Trophoblast cell (in vitro differentiated cells and primary cell): ENCODE data around the gene CCL26.
"Not testable (repeated sequence)": the region's sequence is repeated elsewhere in the genome, so short reads cannot be mapped to it uniquely, and the experiment has no call there.

Experiments used
- DNase-seq, 2 donors: peaks; one replicate each; pipeline ENCODE4 v3.0.0-alpha.2; 2016
- H2AFZ ChIP-seq: 2 replicates; pipeline ENCODE4 v1.6.1; 2013; ENCODE audit warnings: low read length, moderate library complexity, mild to moderate bottlenecking; ENCODE audit not compliant: insufficient read depth, poor library complexity
- H2AK5ac ChIP-seq: 2 replicates; pipeline ENCODE4 v1.6.1; 2013; ENCODE audit warnings: mild to moderate bottlenecking, low read length
- H2BK120ac ChIP-seq: 2 replicates; pipeline ENCODE4 v1.6.1; 2013; ENCODE audit warnings: low read length, mild to moderate bottlenecking, moderate library complexity; ENCODE audit not compliant: insufficient read depth, poor library complexity
- H2BK12ac ChIP-seq: 2 replicates; pipeline ENCODE4 v1.6.1; 2013; ENCODE audit warnings: mild to moderate bottlenecking, low read length, moderate library complexity
- H2BK5ac ChIP-seq: 2 replicates; pipeline ENCODE4 v1.6.1; 2013; ENCODE audit warnings: low read length, low read depth, moderate library complexity, mild to moderate bottlenecking; ENCODE audit not compliant: poor library complexity
- H3K14ac ChIP-seq: 2 replicates; pipeline ENCODE4 v1.6.1; 2013; ENCODE audit warnings: mild to moderate bottlenecking, low read length
- H3K18ac ChIP-seq: 2 replicates; pipeline ENCODE4 v1.6.1; 2013; ENCODE audit warnings: mild to moderate bottlenecking, low read length
- H3K23ac ChIP-seq: 2 replicates; pipeline ENCODE4 v1.6.1; 2013; ENCODE audit warnings: low read length
- H3K27ac ChIP-seq: 2 replicates; pipeline ENCODE4 v1.5.1; 2013; ENCODE audit warnings: low read depth, mild to moderate bottlenecking, inconsistent platforms, low read length, moderate library complexity
- H3K27me3 ChIP-seq: 2 replicates; pipeline ENCODE4 v1.6.1; 2013; ENCODE audit warnings: inconsistent platforms, mild to moderate bottlenecking, low read length, moderate library complexity; ENCODE audit not compliant: insufficient read depth
- H3K36me3 ChIP-seq, 2 experiments: 1 replicate in 1 of 2; 2 replicates in 1 of 2; pipeline ENCODE4 v1.6.1; 2013; ENCODE audit warnings: low read length in 2 of 2, mild to moderate bottlenecking in 2 of 2, moderate library complexity in 1 of 2; ENCODE audit not compliant: insufficient read depth in 2 of 2, control insufficient read depth in 1 of 2
- H3K4ac ChIP-seq: 2 replicates; pipeline ENCODE4 v1.6.1; 2013; ENCODE audit warnings: low read depth, mild to moderate bottlenecking, low read length, moderate library complexity
- H3K4me1 ChIP-seq, 2 experiments: 1 replicate in 1 of 2; 2 replicates in 1 of 2; pipeline ENCODE4 v1.6.1; 2013; ENCODE audit warnings: low read length in 2 of 2, mild to moderate bottlenecking in 2 of 2, moderate library complexity in 1 of 2; ENCODE audit not compliant: insufficient read depth in 2 of 2, control insufficient read depth in 1 of 2
- H3K4me2 ChIP-seq: 2 replicates; pipeline ENCODE4 v1.6.1; 2013; ENCODE audit warnings: inconsistent platforms, mild to moderate bottlenecking, low read length, moderate library complexity
- H3K4me3 ChIP-seq: 2 replicates; pipeline ENCODE4 v1.5.1; 2013; ENCODE audit warnings: mild to moderate bottlenecking, low read depth, low read length, inconsistent platforms
- H3K79me1 ChIP-seq: one replicate; pipeline ENCODE4 v1.6.1; 2013; ENCODE audit warnings: low read length
- H3K79me2 ChIP-seq: 2 replicates; pipeline ENCODE4 v1.6.1; 2013; ENCODE audit warnings: low read length, mild to moderate bottlenecking; ENCODE audit not compliant: control insufficient read depth, insufficient read depth, poor library complexity
- H3K9ac ChIP-seq: 2 replicates; pipeline ENCODE4 v1.6.1; 2013; ENCODE audit warnings: mild to moderate bottlenecking, low read length
- H3K9me3 ChIP-seq: 2 replicates; pipeline ENCODE4 v1.6.1; 2013; ENCODE audit warnings: low read depth, mild to moderate bottlenecking, control low read depth, inconsistent platforms, low read length; ENCODE audit not compliant: insufficient read depth
- H4K12ac ChIP-seq: 2 replicates; pipeline ENCODE4 v1.6.1; 2013; ENCODE audit warnings: low read depth, mild to moderate bottlenecking, low read length, moderate library complexity
- H4K8ac ChIP-seq: 2 replicates; pipeline ENCODE4 v1.6.1; 2013; ENCODE audit warnings: low read depth, mild to moderate bottlenecking, low read length, moderate library complexity
- H4K91ac ChIP-seq: one replicate; pipeline ENCODE4 v1.6.1; 2013; ENCODE audit warnings: low read depth, mild to moderate bottlenecking, low read length, moderate library complexity
- WGBS: extraction: QIAGEN DNeasy Blood & Tissue Kit; methylation state at CpG from one replicate; pipeline ENCODE4 v1.1.7; 2013; ENCODE audit warnings: missing lambda C conversion rate; ENCODE audit not compliant: insufficient read length, insufficient coverage; ENCODE audit errors: extremely low coverage; 5-methylcytosine and 5-hydroxymethylcytosine counted together

CCL26 gene

DNA sequence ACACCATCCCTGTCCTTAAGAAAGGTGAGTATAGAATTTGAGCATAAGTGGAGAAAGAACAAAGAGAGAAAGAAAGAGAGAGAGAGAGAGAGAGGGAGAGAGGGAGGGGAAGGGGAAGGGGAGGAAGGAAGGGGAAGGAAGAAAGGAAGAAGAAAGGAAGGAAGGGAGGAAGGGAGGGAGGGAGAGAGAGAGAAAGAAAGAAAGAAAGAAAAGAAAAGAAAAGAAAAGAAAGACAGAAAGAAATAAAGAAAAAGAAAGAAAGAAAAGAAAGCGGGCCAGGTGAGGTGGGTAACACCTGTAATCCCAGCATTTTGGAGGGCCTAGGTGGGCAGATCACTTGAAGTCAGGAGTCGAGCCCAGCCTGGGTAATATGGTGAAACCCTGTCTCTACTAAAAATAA, 21.7 kb upstream of the CCL26 start:
- no peak overlapping the region for H2AFZ ChIP-seq
- no peak overlapping the region for H4K91ac ChIP-seq
- H3K4me1 ChIP-seq, result no peaks in the 10 kb centered on the region
- H4K8ac ChIP-seq, result no peak overlapping the region
- H3K79me2 ChIP-seq, result no peaks in the 10 kb centered on the region
- no peak overlapping the region for H2BK5ac ChIP-seq
- no CpG with 5 or more reads among the region's 2 CpGs for WGBS
- no peak overlapping the region for H2AK5ac ChIP-seq
- H2BK12ac ChIP-seq, result no peak overlapping the region
- no peak overlapping the region for H3K9ac ChIP-seq
- no peak overlapping the region for H2BK120ac ChIP-seq
- H3K4me3 ChIP-seq, result no peak overlapping the region
- H3K27me3 ChIP-seq, result no peaks in the 10 kb centered on the region
- H3K4me2 ChIP-seq, result no peak overlapping the region
- H3K18ac ChIP-seq, result no peak overlapping the region
- H4K12ac ChIP-seq, result no peak overlapping the region
- no peaks in the 10 kb centered on the region for H3K36me3 ChIP-seq
- no peak overlapping the region for H3K4ac ChIP-seq
- H3K14ac ChIP-seq, result no peak overlapping the region
- no peak overlapping the region for H3K23ac ChIP-seq
- no peaks in the 10 kb centered on the region for H3K79me1 ChIP-seq
- no peaks in the 10 kb centered on the region for H3K9me3 ChIP-seq
- no peak overlapping the region for H3K27ac ChIP-seq
- no peak for DNase-seq

DNA sequence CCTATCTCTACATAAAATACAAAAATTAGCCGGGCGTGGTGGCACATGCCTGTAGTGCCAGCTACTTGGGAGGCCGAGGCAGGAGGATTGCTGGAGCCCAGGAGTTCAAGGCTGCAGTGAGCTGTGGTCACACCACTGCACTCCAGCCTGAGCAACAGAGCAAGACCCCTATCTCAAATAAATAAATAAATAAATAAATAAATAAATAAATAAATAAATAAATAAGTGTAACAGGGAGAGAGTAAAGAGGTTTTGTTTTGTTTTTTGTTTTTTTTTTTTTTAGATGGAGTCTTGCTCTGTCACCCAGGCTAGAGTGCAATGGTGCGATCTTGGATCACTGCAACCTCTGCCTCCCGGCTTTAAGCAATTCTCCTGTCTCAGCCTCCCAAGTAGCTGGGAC, 20.6 kb upstream of the CCL26 start:
- not testable (repeated sequence) for H3K4ac ChIP-seq, H4K91ac ChIP-seq, H3K18ac ChIP-seq, H3K9ac ChIP-seq, H2AK5ac ChIP-seq, H2BK120ac ChIP-seq, H3K4me2 ChIP-seq, H2BK12ac ChIP-seq, H3K27me3 ChIP-seq, H2AFZ ChIP-seq, H4K8ac ChIP-seq, H3K9me3 ChIP-seq, H3K79me2 ChIP-seq, H4K12ac ChIP-seq, H3K79me1 ChIP-seq, H3K36me3 ChIP-seq, H3K27ac ChIP-seq, DNase-seq, H2BK5ac ChIP-seq, H3K14ac ChIP-seq, H3K4me3 ChIP-seq, H3K23ac ChIP-seq, H3K4me1 ChIP-seq
- WGBS, result no CpG with 5 or more reads among the region's 5 CpGs

DNA sequence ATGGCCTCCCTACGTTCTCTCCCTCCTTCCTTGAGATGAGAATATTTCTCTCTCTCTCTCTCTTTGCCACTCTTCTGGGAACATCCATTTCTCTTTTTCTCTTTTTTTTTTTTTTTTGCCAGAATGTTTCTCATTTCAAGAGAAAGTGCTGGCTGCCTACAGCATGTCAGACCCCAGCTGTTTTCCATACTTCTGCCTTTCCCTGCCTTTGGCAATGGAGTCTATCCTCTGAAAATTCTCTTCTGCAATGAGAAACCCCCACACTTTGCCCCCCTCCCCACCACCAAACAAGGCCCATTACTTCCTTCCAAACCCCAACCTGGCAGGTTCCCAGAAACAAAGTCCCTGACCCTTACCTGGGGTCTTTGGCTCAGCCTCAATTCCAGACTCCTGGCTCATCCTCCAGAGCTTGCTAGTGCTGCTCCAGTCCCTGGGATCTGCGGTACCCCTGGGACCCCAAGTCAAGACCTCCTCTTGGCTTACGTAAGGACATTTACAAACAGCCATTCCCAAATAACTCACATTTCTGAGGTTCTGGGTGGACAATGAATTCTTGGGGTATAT, 17.4 kb upstream of the CCL26 start:
- Histone ChIP-seq H3K23ac (no peak overlapping the region), H3K27ac (no peak overlapping the region), H2AK5ac (no peak overlapping the region), H3K4me2 (no peak overlapping the region), H2AFZ (no peak overlapping the region), H2BK5ac (no peak overlapping the region), H3K9ac (no peak overlapping the region), H4K91ac (no peak overlapping the region), H3K4ac (no peak overlapping the region), H3K79me2 (no peaks in the 10 kb centered on the region), H3K4me1 (no peaks in the 10 kb centered on the region), H3K9me3 (no peaks in the 10 kb centered on the region), H2BK12ac (no peak overlapping the region), H3K79me1 (no peaks in the 10 kb centered on the region), H3K18ac (no peak overlapping the region), H3K14ac (no peak overlapping the region), H3K27me3 (no peaks in the 10 kb centered on the region), H4K8ac (no peak overlapping the region), H3K36me3 (no peaks in the 10 kb centered on the region), H4K12ac (no peak overlapping the region), H3K4me3 (no peak overlapping the region), H2BK120ac (no peak overlapping the region)
- DNase-seq, result no peak
- no CpG with 5 or more reads among the region's 3 CpGs for WGBS

DNA sequence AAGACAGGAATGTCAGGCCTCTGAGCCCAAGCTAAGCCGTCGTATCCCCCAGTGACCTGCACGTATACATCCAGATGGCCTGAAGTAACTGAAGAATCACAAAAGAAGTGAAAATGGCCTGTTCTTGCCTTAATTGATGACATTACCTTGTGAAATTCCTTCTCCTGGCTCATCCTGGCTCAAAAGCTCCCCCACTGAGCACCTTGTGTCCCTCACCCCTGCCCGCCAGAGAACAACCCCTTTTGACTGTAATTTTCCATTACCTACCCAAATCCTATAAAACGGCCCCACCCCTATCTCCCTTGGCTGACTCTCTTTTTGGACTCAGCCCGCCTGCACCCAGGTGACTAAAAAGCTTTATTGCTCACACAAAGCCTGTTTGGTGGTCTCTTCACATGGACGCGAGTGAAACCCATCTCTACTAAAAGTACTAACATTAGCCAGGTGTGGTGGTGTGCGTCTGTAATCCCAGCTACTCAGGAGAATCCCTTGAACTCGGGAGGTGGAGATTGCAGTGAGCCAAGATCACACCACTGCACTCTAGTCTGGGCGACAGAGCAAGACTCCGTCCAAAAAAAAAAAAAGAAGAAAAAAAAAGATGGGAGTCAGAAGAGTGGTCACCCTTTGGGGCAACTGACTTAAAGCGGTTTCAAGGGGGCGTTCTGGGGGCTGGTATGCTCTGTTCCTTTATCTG, 16.3 kb upstream of the CCL26 start:
- not testable (repeated sequence) for H3K4me3 ChIP-seq, H2AK5ac ChIP-seq, H3K9me3 ChIP-seq, H2BK12ac ChIP-seq, H4K91ac ChIP-seq, H2AFZ ChIP-seq, H3K18ac ChIP-seq, H3K27ac ChIP-seq, H4K8ac ChIP-seq, H3K79me2 ChIP-seq, H4K12ac ChIP-seq, H3K23ac ChIP-seq, H3K9ac ChIP-seq, H3K36me3 ChIP-seq, H3K4ac ChIP-seq, H3K27me3 ChIP-seq, H3K4me2 ChIP-seq, H3K4me1 ChIP-seq, H3K14ac ChIP-seq, H2BK5ac ChIP-seq, H2BK120ac ChIP-seq, DNase-seq, H3K79me1 ChIP-seq
- WGBS, result no CpG with 5 or more reads among the region's 14 CpGs
